Natural killer cell (primary cell): Measurements from ENCODE around the gene DUSP15. TPM values are rescaled to one million over a fixed set of nuclear protein-coding genes. Genes with fewer than 3 reads are reported as not detected.

ENCODE experiments used
- ATAC-seq, 3 donors: fragments of 150-1000 bp in 2 of 3; fragments of 200-7000 bp in 1 of 3; cut with Tn5 transposase; 1 replicate in 1 of 3; 2 replicates in 2 of 3; pipeline ENCODE4 v1.10.0; 2021; ENCODE audit warnings: mild to moderate bottlenecking in 2 of 3, moderate library complexity in 2 of 3
- DNase-seq, 2 donors: peaks; one replicate each; pipeline versions ENCODE4 v3.0.0 to v3.0.0-alpha.2; 2013 to 2021; ENCODE audit warnings: mixed read lengths in 1 of 2
- H3K27ac ChIP-seq: one replicate; pipeline ENCODE4 v1.5.1; 2013; ENCODE audit warnings: mild to moderate bottlenecking, low read length
- H3K27me3 ChIP-seq: one replicate; pipeline ENCODE4 v1.6.1; 2013; ENCODE audit warnings: low read length; ENCODE audit not compliant: control insufficient read depth, insufficient read depth
- H3K36me3 ChIP-seq: one replicate; pipeline ENCODE4 v1.6.1; 2013; ENCODE audit warnings: low read length; ENCODE audit not compliant: control insufficient read depth, insufficient read depth
- H3K4me1 ChIP-seq: one replicate; pipeline ENCODE4 v1.6.1; 2013; ENCODE audit warnings: low read length; ENCODE audit not compliant: control insufficient read depth, insufficient read depth
- H3K4me3 ChIP-seq: one replicate; pipeline ENCODE4 v1.5.1; 2013; ENCODE audit warnings: low read length
- H3K9me3 ChIP-seq: one replicate; pipeline ENCODE4 v1.6.1; 2013; ENCODE audit warnings: low read length; ENCODE audit not compliant: control insufficient read depth, insufficient read depth
- H3K27ac Mint-ChIP-seq, 2 donors: one replicate each; pipeline ENCODE4 v1.8.0; 2022; ENCODE audit warnings: mild to moderate bottlenecking in 2 of 2, mixed read lengths in 2 of 2, moderate library complexity in 1 of 2
- H3K27me3 Mint-ChIP-seq, 2 donors: one replicate each; pipeline ENCODE4 v1.8.0; 2022; ENCODE audit warnings: low read depth in 2 of 2, mixed read lengths in 2 of 2
- H3K36me3 Mint-ChIP-seq: one replicate; pipeline ENCODE4 v1.8.0; 2022; ENCODE audit warnings: mixed read lengths
- H3K4me1 Mint-ChIP-seq, 2 donors: one replicate each; pipeline ENCODE4 v1.8.0; 2022; ENCODE audit warnings: mixed read lengths in 2 of 2
- H3K4me3 Mint-ChIP-seq: one replicate; pipeline ENCODE4 v1.8.0; 2022; ENCODE audit warnings: mild to moderate bottlenecking, moderate library complexity, mixed read lengths
- H3K9me3 Mint-ChIP-seq, 2 donors: one replicate each; pipeline ENCODE4 v1.8.0; 2022; ENCODE audit warnings: mixed read lengths in 2 of 2
- WGBS: methylation state at CpG from one replicate; pipeline ENCODE4 v1.1.7; 2013; ENCODE audit warnings: missing lambda C conversion rate; ENCODE audit not compliant: insufficient coverage; 5-methylcytosine and 5-hydroxymethylcytosine counted together
- intact Hi-C: fragments of 100-400 bp; cut with micrococcal nuclease; formaldehyde crosslinking; loops from one replicate; pipeline ENCODE4 v1.14.2; 2022
- total RNA-seq, 4 donors: library from RNA; stranded (reverse); fragments of 120-200 nt in 1 of 4; gene quantifications; one replicate each; pipeline versions ENCODE4 v1.2.3 to v1.2.4, GENCODE V29; 2013 to 2022
- TF ChIP-seq, protein P1 (sequence below): fragments of 200-600 bp; IDR thresholded peaks from one replicate; pipeline ENCODE4 v1.8.0; 2022; ENCODE audit warnings: antibody characterized with exemption

DUSP15 gene
- total RNA-seq, 3 donors from 2014 or later (not counting 1 experiment from before 2014, with no cell fraction given) = not detected

GRCh38 chr20:31863296-31864085 is 6.8 kb downstream of the DUSP15 start:
- WGBS = 98% methylated on average over 7 of the region's 9 CpGs
- DNase-seq (no peak), ATAC-seq (no peak)
- Histone ChIP-seq H3K4me1 (peaks cover 20% of the 10 kb centered on the region), H3K27me3 (peaks cover 15% of the 10 kb centered on the region), H3K36me3 (no peaks in the 10 kb centered on the region), H3K9me3 (no peaks in the 10 kb centered on the region), H3K27ac (no peak overlapping the region), H3K4me3 (no peak overlapping the region)
- intact Hi-C loops = no loop called here
- no peak overlapping the region for H3K4me3 Mint-ChIP-seq
- TF ChIP-seq, protein P1, sequence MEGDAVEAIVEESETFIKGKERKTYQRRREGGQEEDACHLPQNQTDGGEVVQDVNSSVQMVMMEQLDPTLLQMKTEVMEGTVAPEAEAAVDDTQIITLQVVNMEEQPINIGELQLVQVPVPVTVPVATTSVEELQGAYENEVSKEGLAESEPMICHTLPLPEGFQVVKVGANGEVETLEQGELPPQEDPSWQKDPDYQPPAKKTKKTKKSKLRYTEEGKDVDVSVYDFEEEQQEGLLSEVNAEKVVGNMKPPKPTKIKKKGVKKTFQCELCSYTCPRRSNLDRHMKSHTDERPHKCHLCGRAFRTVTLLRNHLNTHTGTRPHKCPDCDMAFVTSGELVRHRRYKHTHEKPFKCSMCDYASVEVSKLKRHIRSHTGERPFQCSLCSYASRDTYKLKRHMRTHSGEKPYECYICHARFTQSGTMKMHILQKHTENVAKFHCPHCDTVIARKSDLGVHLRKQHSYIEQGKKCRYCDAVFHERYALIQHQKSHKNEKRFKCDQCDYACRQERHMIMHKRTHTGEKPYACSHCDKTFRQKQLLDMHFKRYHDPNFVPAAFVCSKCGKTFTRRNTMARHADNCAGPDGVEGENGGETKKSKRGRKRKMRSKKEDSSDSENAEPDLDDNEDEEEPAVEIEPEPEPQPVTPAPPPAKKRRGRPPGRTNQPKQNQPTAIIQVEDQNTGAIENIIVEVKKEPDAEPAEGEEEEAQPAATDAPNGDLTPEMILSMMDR = no peak
- peaks cover 9 to 16% of the 10 kb centered on the region in 2 donors for H3K27me3 Mint-ChIP-seq
- H3K4me1 Mint-ChIP-seq = peaks cover 0 to 13% of the 10 kb centered on the region in 2 donors
- no peak overlapping the region for H3K27ac Mint-ChIP-seq
- H3K9me3 Mint-ChIP-seq = no peaks in the 10 kb centered on the region
- no peaks in the 10 kb centered on the region for H3K36me3 Mint-ChIP-seq

- Mint-ChIP-seq H3K4me3 (no peak overlapping the region), H3K27ac (no peak overlapping the region), H3K36me3 (no peaks in the 10 kb centered on the region), H3K27me3 (peaks cover 9 to 17% of the 10 kb centered on the region in 2 donors), H3K4me1 (peaks cover 0 to 13% of the 10 kb centered on the region in 2 donors), H3K9me3 (no peaks in the 10 kb centered on the region)
- WGBS = 96% methylated on average over 8 of the region's 8 CpGs
- no peak overlapping the region for H3K4me3 ChIP-seq
- no peak for ATAC-seq
- no peak for DNase-seq
- no peaks in the 10 kb centered on the region for H3K36me3 ChIP-seq
- TF ChIP-seq, protein P1 = no peak
- H3K9me3 ChIP-seq = no peaks in the 10 kb centered on the region
- intact Hi-C loops = no loop called here
- peaks cover 17% of the 10 kb centered on the region for H3K27me3 ChIP-seq
- peaks cover 25% of the 10 kb centered on the region for H3K4me1 ChIP-seq
- no peak overlapping the region for H3K27ac ChIP-seq
Observed at GRCh38 chr20:31862506-31862905, 7.8 kb downstream of the DUSP15 start.

- ATAC-seq = no peak
- intact Hi-C loops = no loop called here
- Histone ChIP-seq H3K4me3 (no peak overlapping the region), H3K4me1 (peaks cover 25% of the 10 kb centered on the region), H3K36me3 (no peaks in the 10 kb centered on the region), H3K9me3 (no peaks in the 10 kb centered on the region), H3K27me3 (peaks cover 17% of the 10 kb centered on the region), H3K27ac (no peak overlapping the region)
- Mint-ChIP-seq H3K9me3 (no peaks in the 10 kb centered on the region), H3K4me3 (peak overlapping the region; percentile 82), H3K4me1 (peaks cover 0 to 13% of the 10 kb centered on the region in 2 donors), H3K36me3 (no peaks in the 10 kb centered on the region), H3K27me3 (peaks cover 9 to 18% of the 10 kb centered on the region in 2 donors), H3K27ac (peak overlapping the region in 1 of 2 donors; percentile 52)
- TF ChIP-seq, protein P1 = no peak
- no peak for DNase-seq
- 95% methylated on average over 5 of the region's 5 CpGs for WGBS
Observed at GRCh38 chr20:31862157-31862470, 8.2 kb downstream of the DUSP15 start.
